Right lobe of liver (tissue), 6 donors: ENCODE results near the gene CCL4. TPM values are rescaled to one million over a fixed set of nuclear protein-coding genes. Genes with fewer than 3 reads are reported as not detected.
"Not testable (repeated sequence)": the region's sequence is repeated elsewhere in the genome, so short reads cannot be mapped to it uniquely, and the experiment has no call there.

Experiments used
- ATAC-seq, 4 donors: fragments of 200-7000 bp; cut with Tn5 transposase; one replicate each; pipeline ENCODE4 v1.9.1; 2020; ENCODE audit warnings: mild to moderate bottlenecking in 4 of 4, moderate library complexity in 4 of 4
- DNase-seq, 3 donors: peaks; one replicate each; pipeline ENCODE4 v3.0.0-alpha.2; 2020
- H3K27ac ChIP-seq, 3 donors: fragments of 200-600 bp; one replicate each; pipeline ENCODE4 v1.8.0; 2022
- H3K27me3 ChIP-seq, 2 donors: fragments of 200-600 bp; one replicate each; pipeline ENCODE4 v1.8.0; 2022
- H3K36me3 ChIP-seq, 4 donors: fragments of 200-600 bp; sonication (generic) in 1 of 4; one replicate each; pipeline versions ENCODE4 v1.5.1 to v1.8.0; 2017 to 2022; ENCODE audit warnings: control low read depth in 1 of 4
- H3K4me1 ChIP-seq, 4 donors: fragments of 200-600 bp; sonication (generic) in 1 of 4; one replicate each; pipeline versions ENCODE4 v1.5.1 to v1.8.0; 2017 to 2022; ENCODE audit warnings: control low read depth in 1 of 4
- H3K4me3 ChIP-seq, 3 donors: fragments of 200-600 bp; one replicate each; pipeline ENCODE4 v1.8.0; 2022
- H3K9me3 ChIP-seq, 4 donors: fragments of 200-600 bp; sonication (generic) in 1 of 4; one replicate each; pipeline versions ENCODE4 v1.5.1 to v1.8.0; 2017 to 2022; ENCODE audit warnings: control low read depth in 1 of 4
- POLR2A ChIP-seq: fragments of 450-650 bp; IDR thresholded peaks from one replicate; pipeline ENCODE4 v1.6.1; 2017; ENCODE audit warnings: antibody characterized with exemption, mild to moderate bottlenecking
- WGBS: methylation state at CpG from one replicate; pipeline ENCODE4 v1.1.6; 2018; ENCODE audit warnings: low coverage, low lambda C conversion rate; ENCODE audit not compliant: insufficient coverage; ENCODE audit errors: missing lambda C conversion rate; 5-methylcytosine and 5-hydroxymethylcytosine counted together
- intact Hi-C, 2 donors: fragments of 100-400 bp; cut with DNase I; formaldehyde crosslinking; loops; one replicate each; pipeline versions ENCODE4 v1.11.2 to v1.14.1; 2022
- total RNA-seq, 6 experiments: library from RNA; depleted of rRNA in 2 of 6; stranded (reverse); fragments of >200 nt in 2 of 6; fragmentation: NEBNext Ultra II Directional in 3 of 6; extraction: Animal tissue kit (Norgen Biotek cat#: 25700) in 3 of 6; gene quantifications; one replicate each; pipeline versions ENCODE4 v1.1.0 to v1.2.4, GENCODE V29; 2016 to 2023
- TF ChIP-seq, protein P1 (sequence below), 4 donors: fragments of 200-600 bp in 3 of 4; fragments of 450-650 bp in 1 of 4; IDR thresholded peaks; one replicate each; pipeline versions ENCODE4 v1.5.1 to v1.8.0; 2016 to 2022; ENCODE audit warnings: antibody characterized with exemption in 4 of 4, mild to moderate bottlenecking in 2 of 4
- donor health status: DM: no; HTN: yes; CAD: no.
- donor health status: DM: no; HTN: no; CAD: no.
- donor health status: DM: no; HTN: no; CAD: no.
- donor health status: DM: no; HTN: yes; CAD: no.
- donor health status: DM: no; HTN: yes; CAD: no.

CCL4 gene
- total RNA-seq, 6 experiments from 2014 or later: 0.79 to 7.1 (median 2.4) TPM

DNA sequence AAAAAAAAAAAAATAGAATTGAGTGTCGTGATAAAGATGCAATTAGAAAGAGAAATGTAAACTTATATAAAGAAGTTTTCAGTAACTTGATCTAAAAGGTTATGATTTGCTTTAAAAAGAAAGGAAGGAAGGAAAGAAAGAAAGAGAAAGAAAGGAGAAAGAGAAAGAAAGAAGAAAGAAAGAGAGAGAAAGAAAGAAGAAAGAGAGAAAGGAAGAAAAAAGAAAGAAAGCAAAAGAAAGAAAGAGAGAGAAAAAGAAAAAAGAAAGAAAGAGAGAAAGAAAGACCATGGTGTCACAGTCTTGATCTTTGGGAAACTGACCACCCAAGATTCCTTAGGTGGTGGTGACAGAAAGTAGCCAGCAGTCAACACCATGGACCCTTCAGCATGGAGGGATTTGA lies 9.4 kb upstream of the CCL4 start:
- no peak for DNase-seq

DNA sequence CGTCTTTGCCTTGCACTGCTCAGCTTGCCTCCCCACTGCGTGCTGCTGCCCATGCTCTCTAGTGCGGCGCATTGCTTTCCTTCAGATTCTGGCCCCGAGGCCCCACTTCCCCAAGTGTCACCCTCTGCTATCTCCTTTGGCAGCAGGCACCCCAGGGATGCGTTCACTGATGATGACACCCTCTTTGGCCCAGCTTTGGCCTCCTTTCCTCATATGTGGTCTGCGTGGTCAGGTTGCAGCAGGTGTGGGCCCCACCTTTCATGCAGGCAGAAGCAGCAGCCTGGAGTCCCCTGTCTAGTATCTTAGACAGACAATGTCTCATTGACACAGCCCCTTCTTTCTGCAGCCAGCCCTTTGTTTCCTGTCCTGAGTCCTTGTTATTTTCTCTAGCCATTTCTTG lies 8.9 kb upstream of the CCL4 start:
- H3K4me1 ChIP-seq: peaks cover 0 to 2% (median 0%) of the 10 kb centered on the region in 4 donors
- whole genome bisulfite sequencing: 64% methylated on average over 3 of the region's 7 CpGs
- no peak overlapping the region for H3K27ac ChIP-seq
- H3K4me3 ChIP-seq: no peak overlapping the region
- no peaks in the 10 kb centered on the region for H3K27me3 ChIP-seq
- H3K36me3 ChIP-seq: no peaks in the 10 kb centered on the region
- no peaks in the 10 kb centered on the region for H3K9me3 ChIP-seq
- DNase-seq: no peak
- TF ChIP-seq, protein P1, sequence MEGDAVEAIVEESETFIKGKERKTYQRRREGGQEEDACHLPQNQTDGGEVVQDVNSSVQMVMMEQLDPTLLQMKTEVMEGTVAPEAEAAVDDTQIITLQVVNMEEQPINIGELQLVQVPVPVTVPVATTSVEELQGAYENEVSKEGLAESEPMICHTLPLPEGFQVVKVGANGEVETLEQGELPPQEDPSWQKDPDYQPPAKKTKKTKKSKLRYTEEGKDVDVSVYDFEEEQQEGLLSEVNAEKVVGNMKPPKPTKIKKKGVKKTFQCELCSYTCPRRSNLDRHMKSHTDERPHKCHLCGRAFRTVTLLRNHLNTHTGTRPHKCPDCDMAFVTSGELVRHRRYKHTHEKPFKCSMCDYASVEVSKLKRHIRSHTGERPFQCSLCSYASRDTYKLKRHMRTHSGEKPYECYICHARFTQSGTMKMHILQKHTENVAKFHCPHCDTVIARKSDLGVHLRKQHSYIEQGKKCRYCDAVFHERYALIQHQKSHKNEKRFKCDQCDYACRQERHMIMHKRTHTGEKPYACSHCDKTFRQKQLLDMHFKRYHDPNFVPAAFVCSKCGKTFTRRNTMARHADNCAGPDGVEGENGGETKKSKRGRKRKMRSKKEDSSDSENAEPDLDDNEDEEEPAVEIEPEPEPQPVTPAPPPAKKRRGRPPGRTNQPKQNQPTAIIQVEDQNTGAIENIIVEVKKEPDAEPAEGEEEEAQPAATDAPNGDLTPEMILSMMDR (IDR thresholded peaks at IDR 0.05): no peak
- no peak for TF ChIP-seq POLR2A
- ATAC-seq: no peak
- intact Hi-C loops: no loop called here

More for the DNA sequence above, 9.4 kb upstream of the CCL4 start:
- H3K27ac ChIP-seq: no peak overlapping the region
- no peaks in the 10 kb centered on the region for H3K27me3 ChIP-seq
- peaks cover 0 to 2% (median 0%) of the 10 kb centered on the region in 4 donors for H3K4me1 ChIP-seq
- no peaks in the 10 kb centered on the region for H3K36me3 ChIP-seq
- ATAC-seq: no peak
- no peak overlapping the region for H3K4me3 ChIP-seq
- intact Hi-C loops: no loop called here
- H3K9me3 ChIP-seq: no peaks in the 10 kb centered on the region
- no peak for TF ChIP-seq POLR2A
- TF ChIP-seq, protein P1 (IDR thresholded peaks at IDR 0.05): no peak
- WGBS: 100% methylated on average over 1 of the region's 1 CpG

DNA sequence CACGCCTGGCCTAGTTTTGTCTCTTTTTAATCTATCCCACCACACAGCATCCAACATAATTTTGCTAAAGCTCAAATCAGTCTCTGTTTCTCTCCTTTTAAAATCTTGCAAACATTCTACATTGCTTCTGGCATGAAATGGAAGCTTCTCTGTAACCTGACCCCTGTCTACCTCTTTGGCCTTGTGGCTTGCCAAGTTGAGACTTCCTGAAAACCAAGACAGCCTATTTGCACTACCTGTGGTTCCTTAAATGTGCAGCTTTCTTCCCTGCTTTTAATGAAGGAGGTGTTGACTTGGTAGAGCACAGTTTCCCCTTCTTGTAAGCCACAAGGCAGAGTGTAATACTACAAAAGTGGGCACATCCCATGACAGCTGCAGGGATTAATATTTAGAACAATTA lies 7.6 kb upstream of the CCL4 start:
- Histone ChIP-seq H3K36me3 (no peaks in the 10 kb centered on the region), H3K4me3 (no peak overlapping the region), H3K9me3 (no peaks in the 10 kb centered on the region), H3K27me3 (no peaks in the 10 kb centered on the region), H3K27ac (no peak overlapping the region), H3K4me1 (peaks cover 0 to 2% (median 0%) of the 10 kb centered on the region in 4 donors)
- intact Hi-C loops: no loop called here
- no peak for TF ChIP-seq POLR2A
- TF ChIP-seq, protein P1 (IDR thresholded peaks at IDR 0.05): no peak
- 100% methylated on average over 1 of the region's 1 CpG for WGBS
- DNase-seq (no peak), ATAC-seq (no peak)

DNA sequence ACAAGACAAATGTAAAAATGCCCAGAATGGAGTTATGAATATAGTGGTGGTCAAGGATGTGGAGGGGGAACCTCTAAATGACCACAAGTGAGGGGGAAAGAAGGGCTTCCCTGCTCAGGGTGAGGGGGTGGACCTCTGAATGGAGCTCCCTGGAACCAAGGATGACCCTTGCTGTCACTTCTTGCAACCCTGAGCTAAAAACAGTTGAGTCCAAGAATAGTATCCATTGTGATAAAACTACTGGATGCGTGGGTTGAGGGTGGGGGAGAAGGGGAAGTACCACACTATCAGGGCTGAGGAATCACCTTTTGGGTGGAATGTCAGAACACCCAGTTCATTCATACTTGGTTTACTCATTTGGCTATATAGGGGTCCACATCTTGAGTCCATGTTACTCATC lies 4.6 kb upstream of the CCL4 start:
- DNase-seq, H3K4me1 ChIP-seq, intact Hi-C loops, H3K27ac ChIP-seq, H3K4me3 ChIP-seq, H3K9me3 ChIP-seq, H3K36me3 ChIP-seq, H3K27me3 ChIP-seq, ATAC-seq: not testable (repeated sequence)
- 83% methylated on average over 1 of the region's 1 CpG for WGBS

DNA sequence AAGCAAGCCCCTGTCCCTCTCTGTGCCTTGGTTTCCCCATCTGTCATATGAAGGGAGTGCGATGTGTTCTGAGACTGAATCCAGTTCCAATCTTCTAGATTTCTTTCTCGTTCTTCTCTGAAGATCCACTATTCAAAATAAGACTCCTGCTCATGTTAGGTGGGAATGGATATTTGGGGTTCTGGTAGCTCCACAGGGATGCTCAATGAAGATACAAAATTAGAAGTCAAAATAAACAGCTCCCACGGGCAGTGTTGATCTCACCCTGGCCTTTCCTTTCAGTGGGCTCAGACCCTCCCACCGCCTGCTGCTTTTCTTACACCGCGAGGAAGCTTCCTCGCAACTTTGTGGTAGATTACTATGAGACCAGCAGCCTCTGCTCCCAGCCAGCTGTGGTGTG lies 619 bp downstream of the CCL4 start:
- WGBS: 68% methylated on average over 5 of the region's 7 CpGs
- peak in 1 of 4 donors; percentile 7 for ATAC-seq
- H3K4me3 ChIP-seq: not testable (repeated sequence)

DNA sequence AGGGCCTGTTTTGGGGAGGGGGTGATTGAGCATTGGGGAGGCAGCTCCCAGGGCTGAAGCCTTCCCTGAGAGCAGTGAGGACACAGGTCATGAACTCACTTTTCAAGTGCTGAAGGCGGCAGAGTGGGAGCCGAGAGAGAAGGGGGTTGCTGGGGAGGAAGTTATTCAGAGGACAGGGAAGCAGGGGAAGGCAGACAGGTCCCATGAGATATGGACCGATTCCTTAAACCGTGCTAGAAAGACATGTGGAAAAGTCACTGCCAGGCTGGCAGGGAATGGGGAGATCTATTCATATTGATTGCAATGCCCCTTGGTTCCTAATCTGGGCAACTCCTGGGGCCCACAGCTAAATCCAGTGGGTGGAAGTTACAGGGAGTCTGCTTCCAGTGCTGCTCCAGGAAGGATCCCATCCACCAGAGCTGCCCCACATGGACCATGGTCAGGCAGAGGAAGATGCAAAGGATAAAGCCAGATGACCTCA lies 1.1 kb downstream of the CCL4 start:
- ATAC-seq (peak in 3 of 4 donors; percentile 5 to 40 (median 40)), DNase-seq (no peak)
- Histone ChIP-seq H3K27me3 (no peaks in the 10 kb centered on the region), H3K4me1 (no peaks in the 10 kb centered on the region), H3K4me3 (no peak overlapping the region), H3K27ac (no peak overlapping the region), H3K9me3 (no peaks in the 10 kb centered on the region), H3K36me3 (no peaks in the 10 kb centered on the region)
- TF ChIP-seq POLR2A: no peak
- TF ChIP-seq, protein P1 (IDR thresholded peaks at IDR 0.05): no peak
- 69% methylated on average over 4 of the region's 4 CpGs for WGBS
- intact Hi-C loops: no loop called here

More for the DNA sequence above, 619 bp downstream of the CCL4 start:
- H3K4me1 ChIP-seq, H3K9me3 ChIP-seq, H3K36me3 ChIP-seq, H3K27ac ChIP-seq, intact Hi-C loops, H3K27me3 ChIP-seq, DNase-seq: not testable (repeated sequence)
